BLaER1 (cell line): ENCODE results near the gene BMP7.

ENCODE experiments used
- H3K27ac ChIP-seq: shearing (Covaris generic); formaldehyde crosslinking; 2 replicates; pipeline ENCODE4 v1.8.1; 2022
- H3K27me3 ChIP-seq: shearing (Covaris generic); formaldehyde crosslinking; 2 replicates; pipeline ENCODE4 v1.8.1; 2022
- H3K36me3 ChIP-seq: shearing (Covaris generic); formaldehyde crosslinking; 2 replicates; pipeline ENCODE4 v1.8.1; 2022
- H3K4me1 ChIP-seq: shearing (Covaris generic); formaldehyde crosslinking; 2 replicates; pipeline ENCODE4 v1.8.1; 2022
- H3K4me2 ChIP-seq: shearing (Covaris generic); formaldehyde crosslinking; 2 replicates; pipeline ENCODE4 v1.8.1; 2022
- H3K4me3 ChIP-seq: shearing (Covaris generic); formaldehyde crosslinking; 2 replicates; pipeline ENCODE4 v1.8.1; 2022
- H3K9ac ChIP-seq: shearing (Covaris generic); formaldehyde crosslinking; 2 replicates; pipeline ENCODE4 v1.8.1; 2022
- H3K9me3 ChIP-seq: shearing (Covaris generic); formaldehyde crosslinking; 2 replicates; pipeline ENCODE4 v1.8.1; 2022
- H4K20me1 ChIP-seq: shearing (Covaris generic); formaldehyde crosslinking; 2 replicates; pipeline ENCODE4 v1.8.1; 2022
- Cebpa-rat ChIP-seq: shearing (Covaris generic); IDR thresholded peaks from 2 replicates; pipeline ENCODE4 v1.8.1; 2022

BMP7 gene

DNA sequence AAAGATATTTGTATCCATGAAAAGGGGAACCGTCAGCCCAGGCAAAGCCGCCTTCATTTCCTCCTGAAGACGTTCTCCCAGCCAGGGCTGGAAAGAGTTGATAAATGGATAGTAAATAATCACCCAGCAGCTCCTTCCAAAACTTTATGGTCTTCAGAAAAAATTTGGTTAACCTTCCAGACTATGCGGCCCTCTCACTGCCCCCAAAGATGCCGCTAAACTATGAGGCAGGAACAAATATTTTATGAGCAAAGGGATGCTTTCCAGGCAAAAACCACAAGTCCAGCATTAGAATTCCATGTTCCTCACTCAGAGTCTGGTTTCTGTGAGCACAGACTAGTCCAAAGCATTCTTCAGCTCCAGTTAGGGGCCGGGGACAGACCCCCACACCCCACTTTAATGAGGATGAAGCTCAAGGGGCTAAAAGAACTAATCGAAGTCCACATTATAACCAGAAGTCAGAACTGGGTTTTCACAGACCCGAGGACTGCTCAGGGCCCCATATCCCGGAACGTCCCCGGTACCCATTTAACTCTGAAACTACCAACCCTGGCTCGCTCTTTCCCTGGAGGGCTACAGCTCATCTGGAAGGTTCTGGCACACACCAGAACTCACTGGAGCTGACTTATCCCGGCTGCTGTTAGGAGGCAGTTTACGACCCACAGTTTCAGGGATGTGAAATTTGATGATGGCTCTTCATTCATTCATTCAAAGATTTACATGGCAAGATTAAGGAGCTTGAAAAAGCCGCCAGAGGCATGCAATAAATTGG, 29.4 kb downstream of the BMP7 start:
- no peak for TF ChIP-seq Cebpa-rat
- H3K27ac ChIP-seq = no peak overlapping the region
- H3K4me2 ChIP-seq = no peak overlapping the region
- H3K4me3 ChIP-seq = no peak overlapping the region
- H3K4me1 ChIP-seq = no peaks in the 10 kb centered on the region
- no peak overlapping the region for H3K9ac ChIP-seq
- no peaks in the 10 kb centered on the region for H3K36me3 ChIP-seq
- no peaks in the 10 kb centered on the region for H4K20me1 ChIP-seq
- H3K9me3 ChIP-seq = peaks cover 25% of the 10 kb centered on the region
- no peaks in the 10 kb centered on the region for H3K27me3 ChIP-seq

DNA sequence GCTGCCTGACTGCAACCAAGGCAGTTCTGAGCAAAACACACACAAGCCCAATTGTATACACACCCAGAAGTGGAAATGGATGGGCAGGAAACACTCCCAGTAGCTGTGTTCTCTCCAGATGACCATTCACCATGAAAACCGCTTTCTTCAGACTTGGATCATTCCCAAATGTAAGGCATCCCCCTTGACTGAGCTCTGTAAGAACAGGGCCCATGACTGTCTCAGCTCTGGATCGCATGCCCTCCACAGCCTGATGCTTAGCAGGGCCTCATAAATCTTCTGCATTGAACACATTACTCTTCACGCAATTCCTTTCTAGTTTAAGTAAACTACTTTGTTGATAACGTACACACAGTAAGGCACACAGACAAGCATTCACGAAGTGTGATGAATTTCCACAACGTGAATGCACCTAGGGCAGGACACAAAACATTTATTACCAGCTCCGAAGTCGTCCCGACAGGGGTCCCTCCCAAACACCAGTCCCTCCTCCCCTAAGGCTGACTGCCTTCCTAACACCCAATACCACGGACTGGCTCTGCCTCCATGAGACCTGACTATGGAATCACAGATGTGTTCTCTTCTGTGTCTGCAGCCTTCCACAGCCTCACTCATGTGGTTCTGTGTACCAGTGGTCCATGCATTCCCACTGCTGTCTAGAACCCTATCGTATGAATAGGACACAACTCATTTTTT, 31.7 kb downstream of the BMP7 start:
- Histone ChIP-seq H3K27ac (no peak overlapping the region), H4K20me1 (no peaks in the 10 kb centered on the region), H3K27me3 (no peaks in the 10 kb centered on the region), H3K9me3 (peaks cover 14% of the 10 kb centered on the region), H3K9ac (no peak overlapping the region), H3K4me1 (peaks cover 1% of the 10 kb centered on the region), H3K4me3 (no peak overlapping the region), H3K36me3 (no peaks in the 10 kb centered on the region), H3K4me2 (no peak overlapping the region)
- TF ChIP-seq Cebpa-rat = no peak

- no peaks in the 10 kb centered on the region for H3K27me3 ChIP-seq
- H3K9me3 ChIP-seq = no peaks in the 10 kb centered on the region
- no peak for TF ChIP-seq Cebpa-rat
- H3K9ac ChIP-seq = no peak overlapping the region
- H3K27ac ChIP-seq = no peak overlapping the region
- peaks cover 15% of the 10 kb centered on the region for H3K4me1 ChIP-seq
- H3K4me3 ChIP-seq = no peak overlapping the region
- H4K20me1 ChIP-seq = no peaks in the 10 kb centered on the region
- H3K4me2 ChIP-seq = no peak overlapping the region
- no peaks in the 10 kb centered on the region for H3K36me3 ChIP-seq
Measured at GRCh38 chr20:57231951-57232428, 34.5 kb downstream of the BMP7 start.

GRCh38 chr20:57231161-57231560, 35.3 kb downstream of the BMP7 start:
- Histone ChIP-seq H3K4me3 (no peak overlapping the region), H3K27ac (no peak overlapping the region), H3K27me3 (no peaks in the 10 kb centered on the region), H3K9me3 (no peaks in the 10 kb centered on the region), H4K20me1 (no peaks in the 10 kb centered on the region), H3K36me3 (no peaks in the 10 kb centered on the region), H3K9ac (no peak overlapping the region), H3K4me2 (no peak overlapping the region), H3K4me1 (peaks cover 15% of the 10 kb centered on the region)
- TF ChIP-seq Cebpa-rat = no peak

DNA sequence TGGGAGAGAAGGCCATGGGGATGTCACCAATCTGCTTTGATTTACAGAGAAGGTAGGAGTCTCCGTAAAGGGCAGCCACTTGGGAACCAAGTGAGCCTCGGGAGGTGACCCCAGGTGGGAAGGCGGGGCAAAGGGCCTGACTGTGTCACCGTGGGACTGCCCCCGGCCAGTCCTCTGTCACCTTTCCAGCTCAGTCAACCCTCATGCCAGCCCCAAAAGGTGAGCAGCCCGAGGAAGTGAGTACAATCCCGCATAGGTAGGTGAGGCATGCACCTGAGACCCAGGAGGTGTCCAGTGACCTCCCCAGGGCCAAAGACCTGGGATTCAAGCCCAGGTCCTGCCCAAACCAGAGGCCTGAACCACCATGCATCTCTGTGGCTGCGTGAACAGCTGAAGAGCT, 36.2 kb downstream of the BMP7 start:
- TF ChIP-seq Cebpa-rat = no peak
- Histone ChIP-seq H3K9me3 (no peaks in the 10 kb centered on the region), H3K4me2 (no peak overlapping the region), H3K4me1 (peaks cover 15% of the 10 kb centered on the region), H3K4me3 (no peak overlapping the region), H3K27ac (no peak overlapping the region), H4K20me1 (no peaks in the 10 kb centered on the region), H3K9ac (no peak overlapping the region), H3K27me3 (no peaks in the 10 kb centered on the region), H3K36me3 (no peaks in the 10 kb centered on the region)

- peak overlapping the region; percentile 4; the same call in 1 of the 2 replicates for H3K4me2 ChIP-seq
- no peak overlapping the region for H3K27ac ChIP-seq
- H3K4me1 ChIP-seq = peaks cover 15% of the 10 kb centered on the region
Measured at GRCh38 chr20:57229490-57229889, 37.0 kb downstream of the BMP7 start.

GRCh38 chr20:57225830-57226229, 40.6 kb downstream of the BMP7 start:
- Histone ChIP-seq H3K9me3 (no peaks in the 10 kb centered on the region), H3K27me3 (no peaks in the 10 kb centered on the region), H3K9ac (no peak overlapping the region), H3K4me2 (no peak overlapping the region), H3K36me3 (no peaks in the 10 kb centered on the region), H3K27ac (no peak overlapping the region), H3K4me3 (no peak overlapping the region), H4K20me1 (no peaks in the 10 kb centered on the region), H3K4me1 (peaks cover 23% of the 10 kb centered on the region)
- no peak for TF ChIP-seq Cebpa-rat

More at GRCh38 chr20:57229490-57229889, 37.0 kb downstream of the BMP7 start:
- no peaks in the 10 kb centered on the region for H3K36me3 ChIP-seq
- TF ChIP-seq Cebpa-rat = no peak
- H4K20me1 ChIP-seq = no peaks in the 10 kb centered on the region
- no peaks in the 10 kb centered on the region for H3K27me3 ChIP-seq
- no peak overlapping the region for H3K9ac ChIP-seq
- no peak overlapping the region for H3K4me3 ChIP-seq
- no peaks in the 10 kb centered on the region for H3K9me3 ChIP-seq

GRCh38 chr20:57225197-57225733, 41.2 kb downstream of the BMP7 start:
- no peaks in the 10 kb centered on the region for H3K27me3 ChIP-seq
- H3K4me3 ChIP-seq = no peak overlapping the region
- no peak overlapping the region for H3K9ac ChIP-seq
- no peaks in the 10 kb centered on the region for H3K9me3 ChIP-seq
- peaks cover 23% of the 10 kb centered on the region for H3K4me1 ChIP-seq
- no peak for TF ChIP-seq Cebpa-rat
- no peak overlapping the region for H3K27ac ChIP-seq
- no peaks in the 10 kb centered on the region for H3K36me3 ChIP-seq
- H3K4me2 ChIP-seq = no peak overlapping the region
- H4K20me1 ChIP-seq = no peaks in the 10 kb centered on the region

- Histone ChIP-seq H3K4me3 (no peak overlapping the region), H3K9ac (no peak overlapping the region), H3K4me2 (no peak overlapping the region), H4K20me1 (no peaks in the 10 kb centered on the region), H3K36me3 (no peaks in the 10 kb centered on the region), H3K27ac (no peak overlapping the region), H3K9me3 (no peaks in the 10 kb centered on the region), H3K27me3 (no peaks in the 10 kb centered on the region), H3K4me1 (peaks cover 22% of the 10 kb centered on the region)
- TF ChIP-seq Cebpa-rat = no peak
Measured at GRCh38 chr20:57224641-57225138, 41.8 kb downstream of the BMP7 start.
